Fibroblast of lung (primary cell): Measurements from ENCODE around the gene PACRG. TPM values are rescaled to one million over a fixed set of nuclear protein-coding genes. Genes with fewer than 3 reads are reported as not detected.

Experiments
- DNase-seq, 2 donors: peaks; one replicate each; pipeline versions ENCODE4 v3.0.0 to v3.0.0-alpha.2; 2010; ENCODE audit warnings: low read depth in 2 of 2
- H2AFZ ChIP-seq: 2 replicates; pipeline ENCODE4 v1.5.1; 2012; ENCODE audit warnings: low read length, control low read depth, inconsistent platforms
- H3K27ac ChIP-seq: 2 replicates; pipeline ENCODE4 v1.5.1; 2011; ENCODE audit warnings: low read length, control low read depth; ENCODE audit not compliant: insufficient read depth
- H3K27me3 ChIP-seq: 2 replicates; pipeline ENCODE4 v1.5.1; 2011; ENCODE audit warnings: mild to moderate bottlenecking, low read length; ENCODE audit not compliant: control insufficient read depth, insufficient read depth
- H3K36me3 ChIP-seq: 2 replicates; pipeline ENCODE4 v1.5.1; 2011; ENCODE audit warnings: low read length; ENCODE audit not compliant: control insufficient read depth, insufficient read depth
- H3K4me1 ChIP-seq: 2 replicates; pipeline ENCODE4 v1.5.1; 2011; ENCODE audit warnings: low read length; ENCODE audit not compliant: control insufficient read depth, insufficient read depth; ENCODE audit errors: extremely low read depth
- H3K4me2 ChIP-seq: 2 replicates; pipeline ENCODE4 v1.5.1; 2011; ENCODE audit warnings: low read length, control low read depth; ENCODE audit not compliant: insufficient read depth; ENCODE audit errors: extremely low read depth
- H3K4me3 ChIP-seq, 4 experiments: fragments of 200-600 bp in 1 of 4; sonication (generic) in 1 of 4; replicated peaks in 1 of 4; 2 replicates each; pipeline ENCODE4 v1.5.1; 2011 to 2016; ENCODE audit warnings: low read length in 4 of 4, low read depth in 3 of 4, mild to moderate bottlenecking in 3 of 4, control low read depth in 2 of 4, inconsistent platforms in 1 of 4, mixed read lengths in 1 of 4; ENCODE audit not compliant: insufficient read depth in 1 of 4; ENCODE audit errors: control extremely low read depth in 1 of 4
- H3K79me2 ChIP-seq: 2 replicates; pipeline ENCODE4 v1.5.1; 2012; ENCODE audit warnings: mild to moderate bottlenecking, low read length, inconsistent platforms; ENCODE audit not compliant: control insufficient read depth, insufficient read depth
- H3K9ac ChIP-seq: 2 replicates; pipeline ENCODE4 v1.5.1; 2011; ENCODE audit warnings: mild to moderate bottlenecking, low read length, control low read depth; ENCODE audit not compliant: insufficient read depth
- H3K9me3 ChIP-seq: 2 replicates; pipeline ENCODE4 v1.5.1; 2012; ENCODE audit warnings: low read depth, low read length; ENCODE audit not compliant: control insufficient read depth, insufficient read depth
- H4K20me1 ChIP-seq: 2 replicates; pipeline ENCODE4 v1.5.1; 2011; ENCODE audit warnings: low read length; ENCODE audit not compliant: control insufficient read depth, insufficient read depth; ENCODE audit errors: extremely low read depth
- EZH2 ChIP-seq: IDR thresholded peaks from 2 replicates; pipeline ENCODE4 v1.5.1; 2012; ENCODE audit warnings: low read length, control low read depth, mild to moderate bottlenecking; ENCODE audit errors: missing control alignments
- polyA plus RNA-seq, 2 donors: library from polyadenylated mRNA; depleted of rRNA in 1 of 2; stranded (reverse) in 1 of 2; unstranded in 1 of 2; fragments of >200 nt; gene quantifications; 2 replicates each; pipeline ENCODE4 v1.2.1, GENCODE V29; 2011 to 2012; ENCODE audit warnings: missing spikeins in 1 of 2
- total RNA-seq: library from RNA; depleted of rRNA; stranded (reverse); fragments of >200 nt; gene quantifications from 2 replicates; pipeline ENCODE4 v1.2.1, GENCODE V29; 2014
- TF ChIP-seq, protein P1 (sequence below), 2 donors: IDR thresholded peaks in 1 of 2; conservative IDR thresholded peaks in 1 of 2; 1 replicate in 1 of 2; 2 replicates in 1 of 2; pipeline ENCODE4 v1.5.1; 2011 to 2012; ENCODE audit warnings: low read length in 2 of 2, control low read depth in 1 of 2, inconsistent platforms in 1 of 2, low read depth in 1 of 2, mild to moderate bottlenecking in 1 of 2

Gene PACRG
- total and polyA plus RNA-seq, 2 donors (not counting 1 experiment from before 2014, with no cell fraction given): 0.30 to 0.66 TPM

DNA sequence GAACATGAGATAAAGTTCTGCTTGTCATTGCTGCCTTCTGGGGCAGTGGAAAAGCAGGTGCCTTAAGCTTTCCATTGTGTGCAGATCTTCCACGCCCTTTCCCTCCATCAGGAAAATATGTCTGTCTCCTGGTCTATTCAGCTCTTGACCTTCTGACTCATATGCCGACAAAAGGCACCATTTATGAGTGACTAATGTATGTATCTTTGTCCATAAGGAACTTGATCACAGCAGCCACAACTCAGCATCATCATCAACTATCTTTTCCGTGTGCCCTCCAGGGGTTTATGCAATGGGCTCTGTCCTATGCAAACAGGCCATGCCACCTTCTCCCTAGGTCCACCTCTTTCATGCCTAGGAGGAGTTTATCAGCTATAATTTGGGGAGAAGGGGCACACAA, 584.1 kb downstream of the PACRG start:
- Histone ChIP-seq H3K36me3 (no peaks in the 10 kb centered on the region), H3K4me3 (no peak overlapping the region), H3K9me3 (no peaks in the 10 kb centered on the region), H3K4me1 (no peaks in the 10 kb centered on the region), H3K79me2 (no peaks in the 10 kb centered on the region), H2AFZ (no peak overlapping the region), H4K20me1 (no peaks in the 10 kb centered on the region), H3K9ac (no peak overlapping the region), H3K27ac (no peak overlapping the region), H3K4me2 (no peak overlapping the region), H3K27me3 (no peaks in the 10 kb centered on the region)
- no peak for TF ChIP-seq EZH2
- TF ChIP-seq, protein P1, sequence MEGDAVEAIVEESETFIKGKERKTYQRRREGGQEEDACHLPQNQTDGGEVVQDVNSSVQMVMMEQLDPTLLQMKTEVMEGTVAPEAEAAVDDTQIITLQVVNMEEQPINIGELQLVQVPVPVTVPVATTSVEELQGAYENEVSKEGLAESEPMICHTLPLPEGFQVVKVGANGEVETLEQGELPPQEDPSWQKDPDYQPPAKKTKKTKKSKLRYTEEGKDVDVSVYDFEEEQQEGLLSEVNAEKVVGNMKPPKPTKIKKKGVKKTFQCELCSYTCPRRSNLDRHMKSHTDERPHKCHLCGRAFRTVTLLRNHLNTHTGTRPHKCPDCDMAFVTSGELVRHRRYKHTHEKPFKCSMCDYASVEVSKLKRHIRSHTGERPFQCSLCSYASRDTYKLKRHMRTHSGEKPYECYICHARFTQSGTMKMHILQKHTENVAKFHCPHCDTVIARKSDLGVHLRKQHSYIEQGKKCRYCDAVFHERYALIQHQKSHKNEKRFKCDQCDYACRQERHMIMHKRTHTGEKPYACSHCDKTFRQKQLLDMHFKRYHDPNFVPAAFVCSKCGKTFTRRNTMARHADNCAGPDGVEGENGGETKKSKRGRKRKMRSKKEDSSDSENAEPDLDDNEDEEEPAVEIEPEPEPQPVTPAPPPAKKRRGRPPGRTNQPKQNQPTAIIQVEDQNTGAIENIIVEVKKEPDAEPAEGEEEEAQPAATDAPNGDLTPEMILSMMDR (conservative IDR thresholded peaks at IDR 0.05 in 1 of 2, IDR thresholded peaks at IDR 0.05 in 1 of 2; ENCODE audit: low read depth in 1 of 2, low read length in 2 of 2): no peak
- peak in 1 of 2 donors; percentile 56 for DNase-seq

DNA sequence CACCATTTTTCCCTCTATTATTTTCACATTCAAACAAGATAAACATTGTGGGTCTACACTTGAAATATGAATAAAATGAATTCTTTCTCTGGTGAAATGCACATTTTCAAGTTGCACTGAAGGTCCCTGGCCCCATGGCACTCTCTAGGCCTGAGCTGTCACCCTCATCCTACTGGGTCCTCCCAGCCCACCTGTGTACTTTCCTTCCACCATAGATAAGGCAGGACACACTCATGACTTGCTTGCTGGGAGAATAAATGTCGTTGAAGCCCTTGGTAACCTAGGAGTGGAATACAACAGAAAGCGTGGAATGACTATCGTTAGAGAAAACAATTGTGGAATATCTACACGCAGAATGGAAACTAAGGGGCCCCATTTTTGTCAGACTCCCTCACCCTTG, 585.8 kb downstream of the PACRG start:
- TF ChIP-seq, protein P1 (conservative IDR thresholded peaks at IDR 0.05 in 1 of 2, IDR thresholded peaks at IDR 0.05 in 1 of 2; ENCODE audit: low read depth in 1 of 2, low read length in 2 of 2): no peak
- no peak for TF ChIP-seq EZH2
- DNase-seq: no peak
- Histone ChIP-seq H3K27me3 (no peaks in the 10 kb centered on the region), H3K9ac (no peak overlapping the region), H3K4me2 (no peak overlapping the region), H4K20me1 (no peaks in the 10 kb centered on the region), H2AFZ (no peak overlapping the region), H3K9me3 (no peaks in the 10 kb centered on the region), H3K79me2 (no peaks in the 10 kb centered on the region), H3K36me3 (no peaks in the 10 kb centered on the region), H3K4me1 (no peaks in the 10 kb centered on the region), H3K27ac (no peak overlapping the region), H3K4me3 (no peak overlapping the region)

DNA sequence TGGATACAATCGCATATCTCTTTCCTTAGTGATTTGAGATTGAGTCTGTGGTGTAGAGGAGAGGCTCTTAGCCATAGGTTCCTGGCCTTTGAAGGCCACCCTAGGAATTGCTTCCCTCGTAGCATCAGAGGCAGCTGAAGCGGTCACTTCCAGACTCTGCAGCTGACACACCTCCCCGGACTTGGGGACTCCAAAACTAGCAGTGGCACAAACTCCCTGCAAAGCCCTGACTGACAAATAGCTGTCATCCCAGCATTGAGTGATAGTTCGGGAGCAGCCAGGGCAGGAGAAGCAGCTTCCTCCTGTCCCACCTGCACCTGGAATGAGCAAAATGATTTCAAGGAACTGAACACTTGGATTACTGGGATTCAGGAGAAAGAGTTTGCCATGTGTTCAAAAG, 586.2 kb downstream of the PACRG start:
- Histone ChIP-seq H3K4me2 (no peak overlapping the region), H3K27ac (no peak overlapping the region), H3K4me3 (no peak overlapping the region), H3K36me3 (no peaks in the 10 kb centered on the region), H4K20me1 (no peaks in the 10 kb centered on the region), H3K9me3 (no peaks in the 10 kb centered on the region), H3K27me3 (no peaks in the 10 kb centered on the region), H2AFZ (no peak overlapping the region), H3K4me1 (no peaks in the 10 kb centered on the region), H3K9ac (no peak overlapping the region), H3K79me2 (no peaks in the 10 kb centered on the region)
- no peak for TF ChIP-seq EZH2
- TF ChIP-seq, protein P1 (conservative IDR thresholded peaks at IDR 0.05 in 1 of 2, IDR thresholded peaks at IDR 0.05 in 1 of 2; ENCODE audit: low read depth in 1 of 2, low read length in 2 of 2): no peak
- DNase-seq: no peak
